GM23338 (cell line): ENCODE data around the gene AQP11. TPM values are rescaled to one million over a fixed set of nuclear protein-coding genes. Genes with fewer than 3 reads are reported as not detected.
A peak's percentile ranks its signal among the peaks of the same experiment; 100 is the strongest.

Experiments used
- ATAC-seq: fragments of 200-7000 bp; cut with Tn5 transposase; 3 replicates; pipeline ENCODE4 v1.9.1; 2020
- DNase-seq: peaks from one replicate; pipeline ENCODE4 v3.0.0-alpha.2; 2015; ENCODE audit warnings: low spot score
- H2AFZ ChIP-seq: fragments of 200-600 bp; sonication (generic); 2 replicates; pipeline ENCODE4 v1.8.0; 2016; ENCODE audit warnings: antibody characterized with exemption, mild to moderate bottlenecking, moderate library complexity
- H3F3A ChIP-seq: fragments of 200-600 bp; sonication (generic); replicated peaks from 2 replicates; pipeline ENCODE4 v1.8.0; 2017; ENCODE audit warnings: antibody characterized with exemption, mixed run types, low read depth
- H3K27ac ChIP-seq: fragments of 200-600 bp; sonication (generic); 2 replicates; pipeline ENCODE4 v1.6.1; 2016; ENCODE audit warnings: low read depth
- H3K27me3 ChIP-seq: fragments of 200-600 bp; sonication (generic); 2 replicates; pipeline ENCODE4 v1.8.0; 2016; ENCODE audit warnings: mild to moderate bottlenecking, mixed run types, moderate library complexity; ENCODE audit not compliant: insufficient read depth
- H3K36me3 ChIP-seq: fragments of 200-600 bp; sonication (generic); 2 replicates; pipeline ENCODE4 v1.8.0; 2016; ENCODE audit warnings: mild to moderate bottlenecking; ENCODE audit not compliant: insufficient read depth
- H3K4me1 ChIP-seq: fragments of 200-600 bp; sonication (generic); 2 replicates; pipeline ENCODE4 v1.8.0; 2016; ENCODE audit warnings: mild to moderate bottlenecking, moderate library complexity; ENCODE audit not compliant: insufficient read depth
- H3K4me2 ChIP-seq: fragments of 200-600 bp; sonication (generic); 2 replicates; pipeline ENCODE4 v1.7.1; 2017; ENCODE audit warnings: mixed run types
- H3K4me3 ChIP-seq: fragments of 200-600 bp; sonication (generic); 2 replicates; pipeline ENCODE4 v1.6.1; 2016; ENCODE audit warnings: mixed run types
- H3K79me2 ChIP-seq: fragments of 200-600 bp; sonication (generic); replicated peaks from 2 replicates; pipeline ENCODE4 v1.8.0; 2017; ENCODE audit warnings: mild to moderate bottlenecking; ENCODE audit not compliant: insufficient read depth
- H3K9me2 ChIP-seq: fragments of 200-600 bp; sonication (generic); 2 replicates; pipeline ENCODE4 v1.8.0; 2017; ENCODE audit not compliant: insufficient read depth
- H4K20me1 ChIP-seq: fragments of 200-600 bp; sonication (generic); replicated peaks from 2 replicates; pipeline ENCODE4 v1.8.0; 2017; ENCODE audit warnings: mild to moderate bottlenecking; ENCODE audit not compliant: insufficient read depth
- H3K27ac Mint-ChIP-seq: 2 replicates; pipeline ENCODE4 v1.8.0; 2020; ENCODE audit warnings: inconsistent platforms, mild to moderate bottlenecking, moderate library complexity, mixed read lengths
- H3K27me3 Mint-ChIP-seq: 3 replicates; pipeline ENCODE4 v1.8.0; 2022; ENCODE audit warnings: low read depth, mild to moderate bottlenecking, moderate library complexity, mixed read lengths, inconsistent platforms; ENCODE audit not compliant: insufficient read depth, poor library complexity
- H3K36me3 Mint-ChIP-seq: 3 replicates; pipeline ENCODE4 v1.8.0; 2021; ENCODE audit warnings: low read depth, mild to moderate bottlenecking, inconsistent platforms, moderate library complexity, mixed read lengths
- H3K4me1 Mint-ChIP-seq: 3 replicates; pipeline ENCODE4 v1.8.0; 2020; ENCODE audit warnings: mild to moderate bottlenecking, inconsistent platforms, mixed read lengths
- H3K4me3 Mint-ChIP-seq: 3 replicates; pipeline ENCODE4 v1.8.0; 2021; ENCODE audit warnings: moderate library complexity, mild to moderate bottlenecking, inconsistent platforms, mixed read lengths
- H3K9me3 Mint-ChIP-seq: 3 replicates; pipeline ENCODE4 v1.8.0; 2020; ENCODE audit warnings: moderate library complexity, mild to moderate bottlenecking, inconsistent platforms, mixed read lengths
- CREB1 ChIP-seq: fragments of 250-450 bp; sonication (Bioruptor Pico); IDR thresholded peaks from 2 replicates; pipeline ENCODE4 v1.5.0; 2020; ENCODE audit warnings: low read depth, mild to moderate bottlenecking, moderate library complexity
- POLR2AphosphoS5 ChIP-seq: IDR thresholded peaks from 2 replicates; pipeline ENCODE4 v1.6.1; 2016; ENCODE audit warnings: antibody characterized with exemption, low read depth
- ZNF331 ChIP-seq: fragments of 250-450 bp; sonication (Bioruptor Pico); IDR thresholded peaks from 2 replicates; pipeline ENCODE4 v1.5.0; 2020; ENCODE audit warnings: low read depth, mild to moderate bottlenecking, moderate library complexity
- polyA plus RNA-seq: library from polyadenylated mRNA; unstranded; fragments of >200 nt; fragmentation: Nextera tagmentation; extraction: Ambion mirVana; gene quantifications from 2 replicates; pipeline ENCODE4 v1.2.1, GENCODE V29; 2016
- total RNA-seq: library from RNA; depleted of rRNA; stranded (reverse); fragments of >200 nt; shearing (Covaris generic); gene quantifications from 2 replicates; pipeline ENCODE4 v1.2.3, GENCODE V29; 2014
- TF ChIP-seq, protein P1 (sequence below): fragments of 250-450 bp; sonication (Bioruptor Pico); IDR thresholded peaks from 2 replicates; pipeline ENCODE4 v1.5.0; 2020; ENCODE audit warnings: mild to moderate bottlenecking, moderate library complexity
- TF ChIP-seq, protein P2 (sequence below): IDR thresholded peaks from 2 replicates; pipeline ENCODE4 v1.6.1; 2016; ENCODE audit warnings: antibody characterized with exemption

Gene AQP11
- total and polyA plus RNA-seq, 2 experiments from 2014 or later = 1.8 to 3.4 TPM

DNA sequence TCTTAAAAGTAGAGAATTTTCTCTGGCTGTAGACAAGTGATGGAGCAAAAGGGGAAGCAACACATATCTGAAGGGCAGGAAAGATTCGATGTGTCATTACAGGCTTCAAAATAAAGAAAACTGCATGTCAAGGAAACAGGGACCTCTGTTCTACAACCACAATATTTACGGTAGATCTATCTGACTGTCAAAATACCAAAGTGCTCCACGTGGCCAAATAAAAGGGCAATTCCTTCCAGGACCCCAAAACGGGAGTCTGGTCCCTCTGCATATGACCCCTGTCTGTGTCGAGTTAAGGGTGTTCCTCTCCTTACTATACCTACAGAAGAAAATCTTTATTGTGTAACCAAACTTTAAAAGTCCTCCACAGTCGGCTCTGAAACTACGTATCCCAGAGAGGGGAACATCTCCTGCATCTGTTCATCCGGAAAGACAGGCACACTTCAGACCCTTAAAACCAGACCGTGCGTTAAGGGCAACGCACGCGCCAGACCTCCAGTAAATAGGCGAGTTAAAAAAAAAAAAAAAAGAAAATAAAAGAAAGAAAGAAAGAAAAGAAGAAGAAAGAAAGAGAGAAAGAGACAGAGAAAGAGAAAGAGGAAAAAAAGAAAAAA lies 47.1 kb downstream of the AQP11 start (continued):
- TF ChIP-seq, protein P1, sequence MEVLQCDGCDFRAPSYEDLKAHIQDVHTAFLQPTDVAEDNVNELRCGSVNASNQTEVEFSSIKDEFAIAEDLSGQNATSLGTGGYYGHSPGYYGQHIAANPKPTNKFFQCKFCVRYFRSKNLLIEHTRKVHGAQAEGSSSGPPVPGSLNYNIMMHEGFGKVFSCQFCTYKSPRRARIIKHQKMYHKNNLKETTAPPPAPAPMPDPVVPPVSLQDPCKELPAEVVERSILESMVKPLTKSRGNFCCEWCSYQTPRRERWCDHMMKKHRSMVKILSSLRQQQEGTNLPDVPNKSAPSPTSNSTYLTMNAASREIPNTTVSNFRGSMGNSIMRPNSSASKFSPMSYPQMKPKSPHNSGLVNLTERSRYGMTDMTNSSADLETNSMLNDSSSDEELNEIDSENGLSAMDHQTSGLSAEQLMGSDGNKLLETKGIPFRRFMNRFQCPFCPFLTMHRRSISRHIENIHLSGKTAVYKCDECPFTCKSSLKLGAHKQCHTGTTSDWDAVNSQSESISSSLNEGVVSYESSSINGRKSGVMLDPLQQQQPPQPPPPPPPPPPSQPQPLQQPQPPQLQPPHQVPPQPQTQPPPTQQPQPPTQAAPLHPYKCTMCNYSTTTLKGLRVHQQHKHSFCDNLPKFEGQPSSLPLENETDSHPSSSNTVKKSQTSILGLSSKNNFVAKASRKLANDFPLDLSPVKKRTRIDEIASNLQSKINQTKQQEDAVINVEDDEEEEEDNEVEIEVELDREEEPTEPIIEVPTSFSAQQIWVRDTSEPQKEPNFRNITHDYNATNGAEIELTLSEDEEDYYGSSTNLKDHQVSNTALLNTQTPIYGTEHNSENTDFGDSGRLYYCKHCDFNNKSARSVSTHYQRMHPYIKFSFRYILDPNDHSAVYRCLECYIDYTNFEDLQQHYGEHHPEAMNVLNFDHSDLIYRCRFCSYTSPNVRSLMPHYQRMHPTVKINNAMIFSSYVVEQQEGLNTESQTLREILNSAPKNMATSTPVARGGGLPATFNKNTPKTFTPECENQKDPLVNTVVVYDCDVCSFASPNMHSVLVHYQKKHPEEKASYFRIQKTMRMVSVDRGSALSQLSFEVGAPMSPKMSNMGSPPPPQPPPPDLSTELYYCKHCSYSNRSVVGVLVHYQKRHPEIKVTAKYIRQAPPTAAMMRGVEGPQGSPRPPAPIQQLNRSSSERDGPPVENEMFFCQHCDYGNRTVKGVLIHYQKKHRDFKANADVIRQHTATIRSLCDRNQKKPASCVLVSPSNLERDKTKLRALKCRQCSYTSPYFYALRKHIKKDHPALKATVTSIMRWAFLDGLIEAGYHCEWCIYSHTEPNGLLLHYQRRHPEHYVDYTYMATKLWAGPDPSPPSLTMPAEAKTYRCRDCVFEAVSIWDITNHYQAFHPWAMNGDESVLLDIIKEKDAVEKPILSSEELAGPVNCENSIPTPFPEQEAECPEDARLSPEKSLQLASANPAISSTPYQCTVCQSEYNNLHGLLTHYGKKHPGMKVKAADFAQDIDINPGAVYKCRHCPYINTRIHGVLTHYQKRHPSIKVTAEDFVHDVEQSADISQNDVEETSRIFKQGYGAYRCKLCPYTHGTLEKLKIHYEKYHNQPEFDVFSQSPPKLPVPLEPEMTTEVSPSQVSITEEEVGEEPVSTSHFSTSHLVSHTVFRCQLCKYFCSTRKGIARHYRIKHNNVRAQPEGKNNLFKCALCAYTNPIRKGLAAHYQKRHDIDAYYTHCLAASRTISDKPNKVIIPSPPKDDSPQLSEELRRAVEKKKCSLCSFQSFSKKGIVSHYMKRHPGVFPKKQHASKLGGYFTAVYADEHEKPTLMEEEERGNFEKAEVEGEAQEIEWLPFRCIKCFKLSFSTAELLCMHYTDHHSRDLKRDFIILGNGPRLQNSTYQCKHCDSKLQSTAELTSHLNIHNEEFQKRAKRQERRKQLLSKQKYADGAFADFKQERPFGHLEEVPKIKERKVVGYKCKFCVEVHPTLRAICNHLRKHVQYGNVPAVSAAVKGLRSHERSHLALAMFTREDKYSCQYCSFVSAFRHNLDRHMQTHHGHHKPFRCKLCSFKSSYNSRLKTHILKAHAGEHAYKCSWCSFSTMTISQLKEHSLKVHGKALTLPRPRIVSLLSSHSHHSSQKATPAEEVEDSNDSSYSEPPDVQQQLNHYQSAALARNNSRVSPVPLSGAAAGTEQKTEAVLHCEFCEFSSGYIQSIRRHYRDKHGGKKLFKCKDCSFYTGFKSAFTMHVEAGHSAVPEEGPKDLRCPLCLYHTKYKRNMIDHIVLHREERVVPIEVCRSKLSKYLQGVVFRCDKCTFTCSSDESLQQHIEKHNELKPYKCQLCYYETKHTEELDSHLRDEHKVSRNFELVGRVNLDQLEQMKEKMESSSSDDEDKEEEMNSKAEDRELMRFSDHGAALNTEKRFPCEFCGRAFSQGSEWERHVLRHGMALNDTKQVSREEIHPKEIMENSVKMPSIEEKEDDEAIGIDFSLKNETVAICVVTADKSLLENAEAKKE = no peak

DNA sequence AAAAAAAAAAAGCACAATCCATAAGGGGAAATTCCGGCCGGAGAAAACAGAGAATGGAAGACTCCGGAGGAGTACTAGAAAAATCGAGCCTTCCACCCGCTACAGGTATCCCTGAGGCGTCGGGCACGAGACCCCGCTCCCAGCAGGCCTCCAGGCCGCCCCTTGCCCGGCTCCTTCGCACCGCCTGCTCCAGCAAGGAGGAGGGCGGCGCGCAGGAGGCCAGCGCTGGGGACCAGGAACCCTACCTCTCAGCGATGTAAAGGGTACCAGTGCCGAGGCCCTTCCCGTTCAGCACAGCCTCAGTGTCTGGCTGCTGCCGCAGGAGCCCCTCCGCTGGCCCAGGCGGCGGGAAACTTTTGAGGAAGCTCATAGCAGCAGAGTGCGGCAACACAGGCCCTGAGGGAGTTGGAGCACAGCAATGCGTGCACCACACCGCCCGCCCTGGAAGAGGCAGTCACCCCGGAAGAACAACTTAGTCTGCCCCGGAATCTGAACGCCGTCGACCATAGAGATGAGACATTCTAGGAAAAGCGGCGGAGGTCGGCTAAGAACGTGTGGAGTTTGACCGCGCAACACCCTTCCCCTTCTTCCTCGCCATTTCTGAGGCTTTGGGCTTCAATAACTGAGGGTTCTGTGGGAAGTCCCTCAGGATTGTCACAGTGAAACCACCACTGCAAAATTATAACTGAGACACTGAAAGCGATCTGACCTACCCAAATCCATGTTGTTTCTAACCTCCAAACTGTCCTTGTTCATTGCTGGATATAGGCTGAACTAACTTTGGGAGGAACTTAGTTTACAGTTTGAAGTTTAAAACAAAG lies 47.8 kb downstream of the AQP11 start, which contains the start of gene CLNS1A:
Gene CLNS1A (minus strand): TSS at position 450 of the 821 bp plus-strand sequence. CDS start 80 bp downstream, at position 370.
- Mint-ChIP-seq H3K4me1 (peaks cover 17% of the 10 kb centered on the region), H3K36me3 (peaks cover 23% of the 10 kb centered on the region)
- peak within 1 kb of the TSS; percentile 76 for H3K27ac ChIP-seq
- TF ChIP-seq CREB1 (CRISPR knock-in tag) (peak; percentile 28; the same call in 1 of the 2 replicates), POLR2AphosphoS5 (peak; percentile 91), ZNF331 (CRISPR knock-in tag) (no peak)
- TF ChIP-seq, protein P2, sequence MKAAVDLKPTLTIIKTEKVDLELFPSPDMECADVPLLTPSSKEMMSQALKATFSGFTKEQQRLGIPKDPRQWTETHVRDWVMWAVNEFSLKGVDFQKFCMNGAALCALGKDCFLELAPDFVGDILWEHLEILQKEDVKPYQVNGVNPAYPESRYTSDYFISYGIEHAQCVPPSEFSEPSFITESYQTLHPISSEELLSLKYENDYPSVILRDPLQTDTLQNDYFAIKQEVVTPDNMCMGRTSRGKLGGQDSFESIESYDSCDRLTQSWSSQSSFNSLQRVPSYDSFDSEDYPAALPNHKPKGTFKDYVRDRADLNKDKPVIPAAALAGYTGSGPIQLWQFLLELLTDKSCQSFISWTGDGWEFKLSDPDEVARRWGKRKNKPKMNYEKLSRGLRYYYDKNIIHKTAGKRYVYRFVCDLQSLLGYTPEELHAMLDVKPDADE = peak; percentile 89
- TF ChIP-seq, protein P1 = no peak

More for the DNA sequence above, 47.8 kb downstream of the AQP11 start, which contains the start of gene CLNS1A:
- peaks cover 9% of the 10 kb centered on the region; the same call in 1 of the 2 replicates for H4K20me1 ChIP-seq
- H3K79me2 ChIP-seq = peaks cover 50% of the 10 kb centered on the region
- Mint-ChIP-seq H3K27ac (peak within 1 kb of the TSS; percentile 96), H3K27me3 (peaks cover 3% of the 10 kb centered on the region), H3K4me3 (peak within 1 kb of the TSS; percentile 88), H3K9me3 (no peaks in the 10 kb centered on the region; the same call in 1 of the 3 replicates)
- peak; percentile 98 for ATAC-seq
- no peaks in the 10 kb centered on the region for H3F3A ChIP-seq
- peak within 1 kb of the TSS; percentile 67 for H2AFZ ChIP-seq
- no peaks in the 10 kb centered on the region for H3K36me3 ChIP-seq
- H3K4me3 ChIP-seq = peak within 1 kb of the TSS; percentile 78
- peaks cover 7% of the 10 kb centered on the region; the same call in 1 of the 2 replicates for H3K4me1 ChIP-seq
- no peaks in the 10 kb centered on the region for H3K9me2 ChIP-seq
- DNase-seq = peak; percentile 95
- no peaks in the 10 kb centered on the region for H3K27me3 ChIP-seq
- H3K4me2 ChIP-seq = peak within 1 kb of the TSS; percentile 78
